GM23338 (cell line): ENCODE measurements around the gene CSNK2B.

Source experiments
- POLR2AphosphoS5 ChIP-seq: IDR thresholded peaks from 2 replicates; pipeline ENCODE4 v1.6.1; 2016; ENCODE audit warnings: antibody characterized with exemption, low read depth
- STAT1 ChIP-seq: IDR thresholded peaks from one replicate; pipeline ENCODE4 v1.6.1; 2016; ENCODE audit warnings: antibody characterized with exemption; ENCODE audit not compliant: unreplicated experiment
- TF ChIP-seq, protein P1 (sequence below), 2 experiments: fragments of 200-600 bp in 1 of 2; sonication (generic) in 1 of 2; conservative IDR thresholded peaks; 2 replicates each; pipeline versions ENCODE4 v1.5.1 to v1.6.1; 2016 to 2017; ENCODE audit warnings: antibody characterized with exemption in 2 of 2, low read depth in 2 of 2, mild to moderate bottlenecking in 2 of 2, moderate library complexity in 1 of 2

DNA sequence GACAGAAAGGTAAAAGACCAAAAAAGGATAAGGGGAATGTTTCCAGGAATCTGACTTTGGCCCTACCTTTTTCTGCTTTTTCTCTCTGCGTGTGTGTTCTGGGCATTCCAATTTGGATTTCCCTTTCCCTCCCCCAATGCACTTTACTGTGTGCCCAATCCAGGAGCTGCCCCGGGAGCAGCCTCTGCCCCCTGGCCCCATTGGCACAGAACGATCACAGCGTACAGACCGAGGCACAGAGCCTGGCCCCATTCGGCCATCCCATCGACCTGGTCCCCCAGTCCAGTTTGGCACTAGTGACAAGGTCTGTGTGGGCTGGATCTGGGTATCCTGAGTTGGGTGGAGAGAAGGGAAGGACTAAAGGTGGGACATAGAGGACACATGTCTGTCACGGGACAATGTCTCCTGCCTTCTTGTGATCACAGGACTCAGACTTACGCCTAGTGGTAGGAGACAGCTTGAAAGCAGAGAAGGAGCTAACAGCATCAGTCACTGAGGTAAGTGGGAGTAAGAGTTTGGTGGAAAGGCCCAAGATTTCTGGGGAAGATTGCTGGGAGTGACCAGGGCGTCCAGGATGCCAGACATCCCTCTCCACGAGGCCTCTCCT, 30.8 kb upstream of the CSNK2B start:
- TF ChIP-seq, protein P1, sequence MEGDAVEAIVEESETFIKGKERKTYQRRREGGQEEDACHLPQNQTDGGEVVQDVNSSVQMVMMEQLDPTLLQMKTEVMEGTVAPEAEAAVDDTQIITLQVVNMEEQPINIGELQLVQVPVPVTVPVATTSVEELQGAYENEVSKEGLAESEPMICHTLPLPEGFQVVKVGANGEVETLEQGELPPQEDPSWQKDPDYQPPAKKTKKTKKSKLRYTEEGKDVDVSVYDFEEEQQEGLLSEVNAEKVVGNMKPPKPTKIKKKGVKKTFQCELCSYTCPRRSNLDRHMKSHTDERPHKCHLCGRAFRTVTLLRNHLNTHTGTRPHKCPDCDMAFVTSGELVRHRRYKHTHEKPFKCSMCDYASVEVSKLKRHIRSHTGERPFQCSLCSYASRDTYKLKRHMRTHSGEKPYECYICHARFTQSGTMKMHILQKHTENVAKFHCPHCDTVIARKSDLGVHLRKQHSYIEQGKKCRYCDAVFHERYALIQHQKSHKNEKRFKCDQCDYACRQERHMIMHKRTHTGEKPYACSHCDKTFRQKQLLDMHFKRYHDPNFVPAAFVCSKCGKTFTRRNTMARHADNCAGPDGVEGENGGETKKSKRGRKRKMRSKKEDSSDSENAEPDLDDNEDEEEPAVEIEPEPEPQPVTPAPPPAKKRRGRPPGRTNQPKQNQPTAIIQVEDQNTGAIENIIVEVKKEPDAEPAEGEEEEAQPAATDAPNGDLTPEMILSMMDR (conservative IDR thresholded peaks at IDR 0.05; ENCODE audit: low read depth in 2 of 2), result no peak
- no peak for TF ChIP-seq POLR2AphosphoS5
- TF ChIP-seq STAT1, result no peak
